Stimulated activated CD4-positive, alpha-beta T cell treated with anti-CD3 and anti-CD28 coated beads, Interleukin-2, amount 100 ng/mL, for 4 hours (primary cell): Measurements from ENCODE around the gene TMEM266.
A peak's percentile ranks its signal among the peaks of the same experiment; 100 is the strongest.

ENCODE experiments used
- DNase-seq: peaks from one replicate; pipeline ENCODE4 v3.0.0-alpha.2; 2020; ENCODE audit warnings: low read depth

TMEM266 gene

DNA sequence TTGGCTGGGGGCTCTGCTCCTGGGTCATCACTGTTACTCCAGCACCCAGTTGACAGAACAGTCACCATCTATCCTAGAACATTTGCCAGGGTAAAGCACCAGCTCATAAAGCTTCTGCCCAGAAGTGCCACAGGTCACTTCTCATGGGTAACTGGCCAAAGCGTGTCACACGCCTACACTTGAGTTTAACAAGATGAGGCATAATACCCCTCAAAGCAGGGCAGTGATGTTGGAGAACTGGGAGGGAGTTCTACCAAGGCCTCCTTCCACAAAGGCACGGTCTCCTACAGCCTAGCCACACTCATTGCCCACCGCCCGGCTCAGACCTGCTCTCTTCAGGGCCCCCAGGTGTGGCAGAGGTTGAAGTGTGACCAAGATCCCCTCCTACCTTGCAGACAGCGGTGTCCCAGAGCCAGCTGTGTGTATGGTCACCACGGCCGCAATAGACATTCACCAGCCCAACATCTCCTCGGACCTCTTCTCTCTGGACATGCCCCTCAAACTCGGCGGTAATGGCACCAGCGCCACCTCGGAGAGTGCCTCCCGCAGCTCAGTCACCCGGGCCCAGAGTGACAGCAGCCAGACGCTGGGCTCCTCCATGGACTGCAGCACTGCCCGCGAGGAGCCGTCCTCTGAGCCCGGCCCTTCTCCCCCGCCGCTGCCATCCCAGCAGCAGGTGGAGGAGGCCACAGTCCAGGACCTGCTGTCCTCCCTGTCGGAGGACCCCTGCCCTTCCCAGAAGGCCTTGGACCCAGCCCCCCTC is 143.7 kb downstream of the TMEM266 start:
- no peak for DNase-seq

DNA sequence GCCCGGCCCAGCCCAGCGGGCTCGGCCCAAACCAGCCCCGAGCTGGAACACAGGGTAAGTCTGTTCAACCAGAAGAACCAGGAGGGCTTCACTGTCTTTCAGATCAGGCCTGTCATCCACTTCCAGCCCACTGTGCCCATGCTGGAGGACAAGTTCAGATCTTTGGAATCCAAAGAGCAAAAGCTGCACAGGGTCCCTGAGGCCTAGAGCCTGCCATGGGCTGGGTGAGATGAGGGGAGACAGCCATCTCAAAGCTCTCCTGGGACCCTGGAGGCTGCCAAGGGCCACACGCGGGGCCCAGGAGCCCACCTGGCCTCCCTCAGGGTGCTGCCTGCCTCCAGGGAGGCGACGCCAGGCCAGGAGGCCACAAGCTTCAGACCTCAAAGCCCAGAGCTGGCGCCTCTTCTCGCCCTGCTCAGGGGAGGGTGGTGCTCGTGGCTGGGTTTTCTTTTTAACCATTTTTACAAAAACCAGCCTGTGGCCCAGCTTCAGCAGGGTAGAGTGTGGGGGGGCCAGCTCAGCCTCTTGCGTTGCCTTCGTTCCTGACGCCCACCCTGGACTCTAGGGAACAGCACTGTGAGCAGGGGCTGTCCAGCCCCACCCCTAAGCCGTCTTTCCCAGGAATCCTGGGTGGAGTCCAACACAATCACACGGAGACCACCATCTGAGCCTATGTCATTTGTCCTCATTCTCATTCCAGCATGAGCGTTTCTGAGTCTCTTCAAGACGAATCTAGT is 144.5 kb downstream of the TMEM266 start:
- no peak for DNase-seq

- DNase-seq: no peak
Observed at GRCh38 chr15:76204916-76205460, 145.2 kb downstream of the TMEM266 start.

GRCh38 chr15:76206325-76206976 is 146.7 kb downstream of the TMEM266 start:
- no peak for DNase-seq

DNA sequence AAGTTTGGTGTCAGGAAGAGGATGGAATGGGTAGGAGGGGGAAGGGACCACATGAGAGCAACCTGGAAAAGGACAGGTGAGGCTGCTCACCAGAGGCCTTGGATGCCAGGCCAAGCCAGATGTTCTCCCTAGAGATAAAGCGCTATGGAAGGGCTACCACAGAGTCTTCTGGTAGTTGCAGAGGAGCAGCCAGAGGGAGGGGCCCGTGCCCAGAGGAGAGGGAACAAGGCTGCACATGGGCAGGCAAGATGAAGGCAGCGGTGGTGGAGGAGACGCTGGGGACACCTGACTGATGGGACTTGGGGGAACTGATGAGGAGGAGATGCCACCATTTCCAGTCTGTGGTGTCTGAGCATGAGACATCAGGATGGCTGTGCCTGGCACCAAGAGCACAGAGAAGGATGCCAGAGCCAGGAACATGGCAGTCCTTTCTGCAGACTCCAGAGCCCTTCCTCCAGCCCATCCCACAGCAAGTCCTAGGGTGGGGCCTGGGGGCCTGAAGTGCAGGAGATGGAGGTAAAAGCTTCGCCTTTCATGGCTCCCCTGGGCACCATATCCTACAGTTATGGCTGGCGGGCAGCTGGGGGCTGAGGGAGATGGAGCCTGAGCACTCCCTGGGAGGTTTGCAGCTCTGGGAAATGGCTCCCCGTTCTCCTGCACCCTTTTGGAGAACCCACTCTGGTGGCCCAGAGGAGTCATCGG is 148.4 kb downstream of the TMEM266 start:
- no peak for DNase-seq

DNA sequence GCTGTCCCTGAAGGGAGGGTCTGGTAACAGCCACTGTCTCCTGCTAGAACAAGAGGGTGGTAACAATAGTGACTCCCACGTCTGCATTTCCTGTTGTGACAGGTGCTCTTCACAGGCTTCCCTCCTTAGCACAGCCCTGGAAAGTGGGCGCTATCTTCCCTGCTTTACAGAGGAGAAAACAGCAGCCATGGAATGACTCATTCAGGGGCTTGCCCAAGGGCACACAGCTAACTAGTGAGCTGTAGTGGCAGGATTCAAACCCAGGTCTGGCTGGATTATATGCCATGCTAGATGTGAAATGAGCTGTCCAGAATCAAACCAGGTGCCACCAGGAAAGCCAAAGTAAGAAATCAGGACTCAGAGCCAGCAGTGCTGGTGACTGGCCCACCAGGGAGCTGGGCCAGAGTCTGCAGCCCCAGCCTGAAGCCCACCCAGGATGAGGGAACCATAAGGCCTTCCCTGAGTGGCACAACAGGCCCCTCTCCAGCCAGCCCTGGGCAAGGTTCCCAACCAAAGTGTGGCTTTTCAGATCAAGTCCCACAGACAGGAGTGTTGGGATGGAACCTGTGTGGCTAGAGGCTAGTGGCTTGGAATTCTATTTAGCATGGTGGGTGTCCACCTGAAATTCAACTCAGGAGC is 149.1 kb downstream of the TMEM266 start:
- peak; percentile 12 for DNase-seq

- no peak for DNase-seq
Observed at GRCh38 chr15:76209523-76209922, 149.7 kb downstream of the TMEM266 start.

DNA sequence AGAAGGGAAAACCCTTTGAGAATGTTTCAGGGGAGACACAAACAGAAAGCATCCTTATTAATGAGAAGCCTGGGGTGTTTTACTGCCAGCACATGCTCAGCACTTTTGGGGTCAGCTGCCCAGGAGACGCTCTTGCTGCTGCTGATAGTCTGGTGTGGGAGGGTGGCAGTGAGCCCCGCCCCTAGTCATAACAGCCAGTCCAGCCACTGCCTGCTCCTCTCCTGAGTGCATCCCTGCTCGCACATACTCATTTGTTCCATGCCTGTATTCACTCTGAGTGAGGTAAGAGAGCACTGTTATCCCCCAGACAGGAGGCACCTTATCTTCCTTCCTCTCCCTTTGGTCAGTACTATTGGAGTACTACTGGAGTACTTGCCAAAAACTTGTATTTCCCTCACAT is 150.2 kb downstream of the TMEM266 start:
- DNase-seq: no peak

GRCh38 chr15:76215634-76216033 is 155.8 kb downstream of the TMEM266 start:
- DNase-seq: no peak

DNA sequence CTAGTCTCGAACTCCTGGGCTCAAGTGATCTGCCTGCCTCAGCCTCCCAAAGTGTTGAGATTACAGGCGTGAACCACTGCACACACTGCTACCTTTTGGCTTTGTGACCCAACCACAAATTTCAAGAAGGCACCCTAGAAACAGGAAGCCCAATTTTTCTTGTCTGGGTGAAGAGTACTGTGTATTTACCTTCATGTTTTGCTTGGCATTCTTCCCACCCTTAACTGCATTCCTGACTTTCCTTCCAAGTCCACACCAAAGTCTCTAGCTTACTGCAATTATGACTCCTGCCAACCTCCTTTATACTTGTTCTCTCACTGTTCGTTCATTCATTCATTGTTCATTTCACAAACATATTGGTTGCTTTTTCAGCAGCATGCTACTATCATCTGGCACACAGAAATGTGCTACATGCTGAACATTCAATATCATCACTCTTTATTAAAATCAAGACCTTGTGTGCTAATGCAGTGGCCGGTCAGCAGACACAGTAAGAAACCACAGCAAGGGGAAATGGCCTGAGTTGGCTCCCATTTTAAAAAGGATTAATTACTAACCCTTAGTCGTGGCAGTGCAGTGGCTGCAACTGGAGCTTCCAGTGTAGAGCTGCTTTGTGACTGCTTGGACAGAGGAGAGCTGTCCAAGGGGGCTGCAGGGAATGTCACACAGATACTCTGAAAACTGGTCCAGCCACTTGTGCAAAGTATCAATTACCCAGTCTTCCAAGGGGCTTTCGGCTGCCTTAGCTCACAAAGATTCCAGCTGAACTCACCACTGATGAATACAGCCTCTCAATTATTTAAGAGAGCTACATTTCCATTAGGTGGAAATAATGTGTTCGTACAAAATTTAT is 157.5 kb downstream of the TMEM266 start:
- no peak for DNase-seq

DNA sequence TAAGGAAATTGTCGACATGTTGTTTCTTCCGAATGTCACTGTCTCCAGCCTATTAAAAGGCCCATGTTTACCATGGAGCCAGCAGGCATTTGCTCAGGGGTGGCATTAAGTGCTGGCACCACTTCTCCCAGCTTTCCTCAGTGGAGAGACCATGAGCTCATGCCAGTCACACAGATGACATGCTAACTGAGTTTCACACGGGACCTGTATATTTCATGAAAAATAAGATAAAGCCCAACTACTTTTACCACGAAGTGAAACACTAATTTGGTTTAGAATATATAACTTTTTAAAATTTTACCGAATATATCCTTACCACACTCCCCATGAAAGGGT is 158.1 kb downstream of the TMEM266 start:
- DNase-seq: no peak

DNA sequence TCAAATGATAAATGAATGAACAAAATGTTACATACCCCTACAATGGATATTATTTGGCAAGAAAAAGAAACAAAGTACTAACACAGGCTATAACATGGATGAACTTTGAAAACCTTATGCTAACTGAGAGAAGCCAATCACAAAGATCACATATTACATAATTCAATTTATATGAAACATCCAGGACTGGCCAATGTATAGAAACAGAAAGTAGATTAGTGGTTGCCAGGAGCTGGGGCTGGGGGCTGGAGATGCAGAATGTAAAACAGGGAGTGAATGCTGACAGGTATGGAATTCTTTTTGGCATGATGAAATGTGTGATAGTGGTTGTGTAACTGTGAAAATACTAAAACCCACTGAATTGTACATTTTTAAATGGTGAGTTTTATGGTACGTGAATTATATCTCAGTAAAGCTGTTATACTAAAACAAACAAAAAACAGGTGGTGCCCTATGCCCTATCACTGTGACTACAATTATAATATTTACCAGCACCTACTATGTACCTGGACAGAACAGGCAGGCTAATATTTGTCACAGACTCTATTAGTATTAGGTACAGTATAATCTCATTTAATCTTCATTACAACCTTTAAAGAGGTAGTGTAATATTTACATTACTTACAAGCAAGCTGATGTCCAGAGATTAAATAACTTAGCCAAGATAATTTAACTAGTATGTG is 161.4 kb downstream of the TMEM266 start:
- no peak for DNase-seq

DNA sequence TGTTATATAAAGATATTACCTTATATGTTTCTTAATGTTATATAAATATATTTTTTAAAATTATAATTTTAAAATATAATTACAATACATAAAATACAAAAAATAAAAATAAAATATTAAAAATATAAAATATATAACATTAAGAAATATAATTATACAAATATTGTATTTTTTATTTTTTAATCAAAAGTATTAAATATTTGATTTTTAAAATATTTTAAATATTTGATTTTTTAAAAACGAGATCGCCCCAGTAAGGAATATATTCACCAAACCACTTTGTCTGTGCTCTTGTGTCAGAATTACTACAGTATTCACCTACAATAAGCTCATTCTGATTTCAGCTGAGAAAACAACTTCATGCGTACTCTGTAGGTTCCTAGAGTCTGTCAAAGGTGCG is 162.4 kb downstream of the TMEM266 start:
- DNase-seq: no peak

DNA sequence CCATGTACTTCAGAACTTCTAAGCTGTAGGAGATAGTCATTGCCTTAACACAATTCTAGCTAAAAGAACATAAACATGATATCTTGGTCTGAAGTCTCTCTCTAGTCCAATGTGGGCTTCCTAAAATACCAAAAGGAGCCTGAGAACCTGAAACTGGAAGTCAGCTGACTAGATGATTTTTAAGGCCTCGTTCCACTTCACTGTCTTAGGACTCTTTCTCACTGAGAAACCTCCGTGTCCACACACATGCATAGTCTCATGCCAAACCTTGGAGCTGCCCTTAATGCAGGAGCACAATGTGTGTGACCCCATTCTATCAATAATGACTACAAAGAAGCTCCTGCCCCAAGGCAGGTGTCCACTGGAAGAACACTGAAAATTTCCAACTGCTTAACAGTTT is 163.7 kb downstream of the TMEM266 start:
- DNase-seq: no peak

GRCh38 chr15:76229266-76229665 is 169.5 kb downstream of the TMEM266 start:
- no peak for DNase-seq

DNA sequence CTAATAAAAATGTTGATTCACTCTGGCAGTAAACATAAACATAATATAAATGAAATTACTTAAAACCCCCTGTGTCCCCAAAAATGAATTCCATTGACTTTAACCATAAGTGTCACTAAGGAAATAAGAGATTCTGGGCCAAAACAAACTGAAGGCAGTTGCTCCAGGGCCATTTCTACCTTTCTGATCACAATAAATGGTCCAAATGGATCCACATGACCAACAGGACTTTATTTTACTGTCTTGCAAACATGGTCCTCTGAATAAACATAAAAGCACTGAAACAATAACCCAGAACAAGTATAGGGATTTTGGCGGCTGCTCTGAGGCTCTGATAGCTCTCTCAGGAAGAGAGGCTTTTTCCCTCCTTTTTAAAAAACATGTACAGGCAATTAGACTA is 174.1 kb downstream of the TMEM266 start:
- no peak for DNase-seq

GRCh38 chr15:76234337-76234889 is 174.6 kb downstream of the TMEM266 start:
- DNase-seq: no peak

- DNase-seq: no peak
Observed at GRCh38 chr15:76235186-76235826, 175.5 kb downstream of the TMEM266 start.

- no peak for DNase-seq
Observed at GRCh38 chr15:76236350-76236749, 176.6 kb downstream of the TMEM266 start.
